ENCODE data around the gene ALKBH3.

- TF ChIP-seq TBL1XR1 (IDR thresholded peaks at IDR 0.05; ENCODE audit: borderline replicate concordance, low read length, partially characterized antibody) (no peak), CAMTA2 (CRISPR knock-in tag; IDR thresholded peaks at IDR 0.05; ENCODE audit: borderline replicate concordance) (no peak), HNRNPUL1 (IDR thresholded peaks at IDR 0.05; ENCODE audit: low read depth, low read length) (no peak), POLR2A (IDR thresholded peaks at IDR 0.05; ENCODE audit: insufficient read depth in 1 of 2, low read depth in 2 of 2, low read length in 2 of 2) (no peak), MYC (CRISPR knock-in tag; IDR thresholded peaks at IDR 0.05; ENCODE audit: borderline replicate concordance) (no peak), TBX3 (IDR thresholded peaks at IDR 0.05; ENCODE audit: borderline replicate concordance) (no peak), MLLT10 (CRISPR knock-in tag; IDR thresholded peaks at IDR 0.05) (no peak)
- TF ChIP-seq, protein P1, sequence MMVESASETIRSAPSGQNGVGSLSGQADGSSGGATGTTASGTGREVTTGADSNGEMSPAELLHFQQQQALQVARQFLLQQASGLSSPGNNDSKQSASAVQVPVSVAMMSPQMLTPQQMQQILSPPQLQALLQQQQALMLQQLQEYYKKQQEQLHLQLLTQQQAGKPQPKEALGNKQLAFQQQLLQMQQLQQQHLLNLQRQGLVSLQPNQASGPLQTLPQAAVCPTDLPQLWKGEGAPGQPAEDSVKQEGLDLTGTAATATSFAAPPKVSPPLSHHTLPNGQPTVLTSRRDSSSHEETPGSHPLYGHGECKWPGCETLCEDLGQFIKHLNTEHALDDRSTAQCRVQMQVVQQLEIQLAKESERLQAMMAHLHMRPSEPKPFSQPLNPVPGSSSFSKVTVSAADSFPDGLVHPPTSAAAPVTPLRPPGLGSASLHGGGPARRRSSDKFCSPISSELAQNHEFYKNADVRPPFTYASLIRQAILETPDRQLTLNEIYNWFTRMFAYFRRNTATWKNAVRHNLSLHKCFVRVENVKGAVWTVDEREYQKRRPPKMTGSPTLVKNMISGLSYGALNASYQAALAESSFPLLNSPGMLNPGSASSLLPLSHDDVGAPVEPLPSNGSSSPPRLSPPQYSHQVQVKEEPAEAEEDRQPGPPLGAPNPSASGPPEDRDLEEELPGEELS (CRISPR knock-in tag; IDR thresholded peaks at IDR 0.05), result no peak
- TF ChIP-seq, protein P2, sequence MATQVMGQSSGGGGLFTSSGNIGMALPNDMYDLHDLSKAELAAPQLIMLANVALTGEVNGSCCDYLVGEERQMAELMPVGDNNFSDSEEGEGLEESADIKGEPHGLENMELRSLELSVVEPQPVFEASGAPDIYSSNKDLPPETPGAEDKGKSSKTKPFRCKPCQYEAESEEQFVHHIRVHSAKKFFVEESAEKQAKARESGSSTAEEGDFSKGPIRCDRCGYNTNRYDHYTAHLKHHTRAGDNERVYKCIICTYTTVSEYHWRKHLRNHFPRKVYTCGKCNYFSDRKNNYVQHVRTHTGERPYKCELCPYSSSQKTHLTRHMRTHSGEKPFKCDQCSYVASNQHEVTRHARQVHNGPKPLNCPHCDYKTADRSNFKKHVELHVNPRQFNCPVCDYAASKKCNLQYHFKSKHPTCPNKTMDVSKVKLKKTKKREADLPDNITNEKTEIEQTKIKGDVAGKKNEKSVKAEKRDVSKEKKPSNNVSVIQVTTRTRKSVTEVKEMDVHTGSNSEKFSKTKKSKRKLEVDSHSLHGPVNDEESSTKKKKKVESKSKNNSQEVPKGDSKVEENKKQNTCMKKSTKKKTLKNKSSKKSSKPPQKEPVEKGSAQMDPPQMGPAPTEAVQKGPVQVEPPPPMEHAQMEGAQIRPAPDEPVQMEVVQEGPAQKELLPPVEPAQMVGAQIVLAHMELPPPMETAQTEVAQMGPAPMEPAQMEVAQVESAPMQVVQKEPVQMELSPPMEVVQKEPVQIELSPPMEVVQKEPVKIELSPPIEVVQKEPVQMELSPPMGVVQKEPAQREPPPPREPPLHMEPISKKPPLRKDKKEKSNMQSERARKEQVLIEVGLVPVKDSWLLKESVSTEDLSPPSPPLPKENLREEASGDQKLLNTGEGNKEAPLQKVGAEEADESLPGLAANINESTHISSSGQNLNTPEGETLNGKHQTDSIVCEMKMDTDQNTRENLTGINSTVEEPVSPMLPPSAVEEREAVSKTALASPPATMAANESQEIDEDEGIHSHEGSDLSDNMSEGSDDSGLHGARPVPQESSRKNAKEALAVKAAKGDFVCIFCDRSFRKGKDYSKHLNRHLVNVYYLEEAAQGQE (IDR thresholded peaks at IDR 0.05; ENCODE audit: borderline replicate concordance in 1 of 2, low read depth in 1 of 2, low read length in 2 of 2), result no peak
These were observed 48.1 kb upstream of the ALKBH3 start for GRCh38 chr11:43832536-43832935.
